Measurements from ENCODE around the gene SLC4A8. TPM values are rescaled to one million over a fixed set of nuclear protein-coding genes. Genes with fewer than 3 reads are reported as not detected.

SLC4A8 gene
- total and polyA plus RNA-seq, 9 of the 15 experiments (the other 6 are each of a cell fraction or from before 2014, with no cell fraction given) = 0.04 to 1.5 (median 0.12) TPM; not detected in 2

GRCh38 chr12:51475543-51475942 is 50.9 kb downstream of the SLC4A8 start (continued):
- TF ChIP-seq, protein P1, sequence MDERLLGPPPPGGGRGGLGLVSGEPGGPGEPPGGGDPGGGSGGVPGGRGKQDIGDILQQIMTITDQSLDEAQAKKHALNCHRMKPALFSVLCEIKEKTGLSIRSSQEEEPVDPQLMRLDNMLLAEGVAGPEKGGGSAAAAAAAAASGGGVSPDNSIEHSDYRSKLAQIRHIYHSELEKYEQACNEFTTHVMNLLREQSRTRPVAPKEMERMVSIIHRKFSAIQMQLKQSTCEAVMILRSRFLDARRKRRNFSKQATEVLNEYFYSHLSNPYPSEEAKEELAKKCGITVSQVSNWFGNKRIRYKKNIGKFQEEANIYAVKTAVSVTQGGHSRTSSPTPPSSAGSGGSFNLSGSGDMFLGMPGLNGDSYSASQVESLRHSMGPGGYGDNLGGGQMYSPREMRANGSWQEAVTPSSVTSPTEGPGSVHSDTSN (CRISPR knock-in tag; IDR thresholded peaks at IDR 0.05; ENCODE audit: low read depth) = no peak
- TF ChIP-seq, protein P1 (tag; conservative IDR thresholded peaks at IDR 0.05; ENCODE audit: low read depth) = no peak
- TF ChIP-seq RBFOX2 (IDR thresholded peaks at IDR 0.05; ENCODE audit: low read depth, low read length) (no peak), PHF20 (IDR thresholded peaks at IDR 0.05; ENCODE audit: partially characterized antibody) (no peak)

DNA sequence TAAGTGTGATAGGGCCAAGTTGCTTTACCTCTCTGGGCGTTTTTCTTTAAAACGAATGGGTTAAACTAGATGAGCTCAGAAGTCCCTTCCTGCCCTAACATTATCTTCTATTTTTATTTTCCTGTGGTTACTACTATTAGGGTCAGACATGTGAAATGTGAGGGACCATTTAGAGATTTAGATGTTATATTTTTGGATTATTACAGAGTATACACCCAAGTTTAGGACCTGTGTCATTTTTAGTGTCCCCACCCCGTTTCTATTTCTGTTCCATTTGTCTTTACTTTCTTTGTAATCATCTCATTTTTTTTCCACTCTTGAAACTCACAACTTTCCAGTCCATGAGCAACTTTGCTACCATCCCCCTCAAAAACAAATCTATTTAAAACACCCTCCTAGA is 56.3 kb downstream of the SLC4A8 start:
- in situ Hi-C loops (cut with MboI) = no loop called here
- DNase-seq (ENCODE audit: extremely low read depth in 1 of 4, low spot score in 3 of 4) = no peak
- Histone ChIP-seq H3K9me3 (replicated peaks; ENCODE audit: control insufficient read depth, insufficient read depth, low read depth, low read length) (no peaks in the 10 kb centered on the region), H3K9ac (ENCODE audit: insufficient read depth in 1 of 2, low read depth in 2 of 2, low read length in 2 of 2) (no peak overlapping the region), H3K9me1 (ENCODE audit: control insufficient read depth, insufficient read depth, low read length) (no peaks in the 10 kb centered on the region), H4K20me1 (replicated peaks; ENCODE audit: control insufficient read depth, insufficient read depth, low read length) (no peaks in the 10 kb centered on the region; the same call in 1 of the 2 replicates), H3K79me2 (ENCODE audit: control insufficient read depth, insufficient read depth, low read length) (no peaks in the 10 kb centered on the region), H2AFZ (ENCODE audit: low read depth, low read length) (no peak overlapping the region), H3K4me1 (replicated peaks in 1 of 2; ENCODE audit: control insufficient read depth in 2 of 2, insufficient read depth in 2 of 2, low read length in 2 of 2) (no peaks in the 10 kb centered on the region), H3K36me3 (ENCODE audit: control insufficient read depth, insufficient read depth, low read length) (no peaks in the 10 kb centered on the region), H3K4me3 (no peak overlapping the region), H3K4me2 (ENCODE audit: insufficient read depth, low read length) (no peak overlapping the region), H3K27me3 (ENCODE audit: control insufficient read depth in 2 of 2, insufficient read depth in 2 of 2, low read length in 2 of 2) (peaks cover 6 to 11% of the 10 kb centered on the region in 2 experiments; a peak in 4 of 5 replicates), H3K27ac (ENCODE audit: extremely low read depth, low read depth, low read length) (no peak overlapping the region)
- POLR2A ChIA-PET = no interaction called here
- CTCF ChIA-PET (ENCODE audit: low intra/inter-chr PET ratio) = no interaction called here
- no peak for FAIRE-seq
- no TSS peak for BruUV-seq (replicated peaks)
- WGBS (ENCODE audit: insufficient coverage, low coverage, missing lambda C conversion rate) = 0% methylated on average over 3 of the region's 3 CpGs
- intact Hi-C loops (cut with micrococcal nuclease) = no loop called here
- no peak for ATAC-seq
- no peak for TF ChIP-seq SAFB2 (IDR thresholded peaks at IDR 0.05; ENCODE audit: borderline replicate concordance, low read depth, low read length, severe bottlenecking)
- no peak for TF ChIP-seq SREBF2 (CRISPR knock-in tag; IDR thresholded peaks at IDR 0.05)
- no peak for TF ChIP-seq ZZZ3 (IDR thresholded peaks at IDR 0.05)
- no peak for TF ChIP-seq ARID2 (IDR thresholded peaks at IDR 0.05)
- TF ChIP-seq DPF2 (IDR thresholded peaks at IDR 0.05) = no peak
- TF ChIP-seq, protein P2, sequence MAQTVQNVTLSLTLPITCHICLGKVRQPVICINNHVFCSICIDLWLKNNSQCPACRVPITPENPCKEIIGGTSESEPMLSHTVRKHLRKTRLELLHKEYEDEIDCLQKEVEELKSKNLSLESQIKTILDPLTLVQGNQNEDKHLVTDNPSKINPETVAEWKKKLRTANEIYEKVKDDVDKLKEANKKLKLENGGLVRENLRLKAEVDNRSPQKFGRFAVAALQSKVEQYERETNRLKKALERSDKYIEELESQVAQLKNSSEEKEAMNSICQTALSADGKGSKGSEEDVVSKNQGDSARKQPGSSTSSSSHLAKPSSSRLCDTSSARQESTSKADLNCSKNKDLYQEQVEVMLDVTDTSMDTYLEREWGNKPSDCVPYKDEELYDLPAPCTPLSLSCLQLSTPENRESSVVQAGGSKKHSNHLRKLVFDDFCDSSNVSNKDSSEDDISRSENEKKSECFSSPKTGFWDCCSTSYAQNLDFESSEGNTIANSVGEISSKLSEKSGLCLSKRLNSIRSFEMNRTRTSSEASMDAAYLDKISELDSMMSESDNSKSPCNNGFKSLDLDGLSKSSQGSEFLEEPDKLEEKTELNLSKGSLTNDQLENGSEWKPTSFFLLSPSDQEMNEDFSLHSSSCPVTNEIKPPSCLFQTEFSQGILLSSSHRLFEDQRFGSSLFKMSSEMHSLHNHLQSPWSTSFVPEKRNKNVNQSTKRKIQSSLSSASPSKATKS (CRISPR knock-in tag; IDR thresholded peaks at IDR 0.05) = no peak
- no peak for TF ChIP-seq ZNF232 (CRISPR knock-in tag; IDR thresholded peaks at IDR 0.05)
- no peak for TF ChIP-seq HNRNPLL (IDR thresholded peaks at IDR 0.05; ENCODE audit: low read depth, low read length, poor library complexity, severe bottlenecking)
- TF ChIP-seq PHF20 (IDR thresholded peaks at IDR 0.05; ENCODE audit: partially characterized antibody) = no peak
- TF ChIP-seq ZFP1 (CRISPR knock-in tag; IDR thresholded peaks at IDR 0.05) = no peak
- no peak for TF ChIP-seq ADNP (tag; IDR thresholded peaks at IDR 0.05)
- no peak for TF ChIP-seq MAZ (CRISPR knock-in tag; conservative IDR thresholded peaks at IDR 0.05 in 1 of 2, IDR thresholded peaks at IDR 0.05 in 1 of 2)
- no peak for TF ChIP-seq POLR3G (IDR thresholded peaks at IDR 0.05; ENCODE audit: extremely low read depth, insufficient read length, insufficient replicate concordance)
- TF ChIP-seq, protein P3, sequence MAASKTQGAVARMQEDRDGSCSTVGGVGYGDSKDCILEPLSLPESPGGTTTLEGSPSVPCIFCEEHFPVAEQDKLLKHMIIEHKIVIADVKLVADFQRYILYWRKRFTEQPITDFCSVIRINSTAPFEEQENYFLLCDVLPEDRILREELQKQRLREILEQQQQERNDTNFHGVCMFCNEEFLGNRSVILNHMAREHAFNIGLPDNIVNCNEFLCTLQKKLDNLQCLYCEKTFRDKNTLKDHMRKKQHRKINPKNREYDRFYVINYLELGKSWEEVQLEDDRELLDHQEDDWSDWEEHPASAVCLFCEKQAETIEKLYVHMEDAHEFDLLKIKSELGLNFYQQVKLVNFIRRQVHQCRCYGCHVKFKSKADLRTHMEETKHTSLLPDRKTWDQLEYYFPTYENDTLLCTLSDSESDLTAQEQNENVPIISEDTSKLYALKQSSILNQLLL (CRISPR knock-in tag; IDR thresholded peaks at IDR 0.05; ENCODE audit: borderline replicate concordance) = no peak

Data from K562 (cell line).